Cerebellar nuclear complex (tissue), 1 donor: ENCODE results near the gene GPRC5C.

Experiments used
- DNase-seq, 2 experiments: peaks; one replicate each; lab custom pipeline; 2025; lab: John Stamatoyannopoulos, UW

GPRC5C gene

GRCh38 chr17:74452033-74452840 is 20.3 kb downstream of the GPRC5C start:
- DNase-seq: no peak

- peak in 1 of 2 experiments; percentile 69 for DNase-seq
These were observed 21.2 kb downstream of the GPRC5C start for GRCh38 chr17:74452841-74453661.

GRCh38 chr17:74453665-74454196 is 21.8 kb downstream of the GPRC5C start:
- DNase-seq: no peak

GRCh38 chr17:74454197-74455024 is 22.5 kb downstream of the GPRC5C start:
- DNase-seq: no peak

- no peak for DNase-seq
These were observed 23.2 kb downstream of the GPRC5C start for GRCh38 chr17:74455025-74455545.

- DNase-seq: no peak
These were observed 23.9 kb downstream of the GPRC5C start for GRCh38 chr17:74455821-74456220.

GRCh38 chr17:74457146-74457819 is 25.4 kb downstream of the GPRC5C start:
- DNase-seq: peak in 1 of 2 experiments; percentile 59

- no peak for DNase-seq
These were observed 25.9 kb downstream of the GPRC5C start for GRCh38 chr17:74457820-74458166.

GRCh38 chr17:74458835-74459234 is 26.9 kb downstream of the GPRC5C start:
- DNase-seq: no peak

- DNase-seq: no peak
These were observed 27.7 kb downstream of the GPRC5C start for GRCh38 chr17:74459622-74460021.

- no peak for DNase-seq
These were observed 28.4 kb downstream of the GPRC5C start for GRCh38 chr17:74460241-74460640.

GRCh38 chr17:74460996-74461395 is 29.1 kb downstream of the GPRC5C start:
- DNase-seq: no peak

GRCh38 chr17:74461611-74462010 is 29.7 kb downstream of the GPRC5C start:
- DNase-seq: no peak

- no peak for DNase-seq
These were observed 33.0 kb downstream of the GPRC5C start for GRCh38 chr17:74464730-74465377.

GRCh38 chr17:74465378-74466110 is 33.7 kb downstream of the GPRC5C start:
- no peak for DNase-seq

GRCh38 chr17:74466111-74466827 is 34.4 kb downstream of the GPRC5C start, which contains the start of gene CD300A:
Gene CD300A (plus strand): TSS chr17:74466634. CDS start chr17:74466704, 70 bp downstream.
- DNase-seq: no peak

- no peak for DNase-seq
These were observed 34.9 kb downstream of the GPRC5C start for GRCh38 chr17:74466828-74467184.

- no peak for DNase-seq
These were observed 35.5 kb downstream of the GPRC5C start for GRCh38 chr17:74467221-74467951.

GRCh38 chr17:74471341-74471740 is 39.5 kb downstream of the GPRC5C start:
- DNase-seq: no peak
